K562 (cell line): Measurements from ENCODE around the gene USP44. TPM values are rescaled to one million over a fixed set of nuclear protein-coding genes. Genes with fewer than 3 reads are reported as not detected.

Experiments
- BRD9 ChIP-seq: fragments of 450-650 bp; IDR thresholded peaks from 2 replicates; pipeline ENCODE4 v1.6.1; 2018; ENCODE audit warnings: low read depth; ENCODE audit not compliant: partially characterized antibody
- BRF1 ChIP-seq: IDR thresholded peaks from 3 replicates; pipeline ENCODE4 v1.6.1; 2011; ENCODE audit warnings: borderline replicate concordance, mild to moderate bottlenecking; ENCODE audit not compliant: insufficient read length; ENCODE audit errors: extremely low read depth
- CC2D1A ChIP-seq: fragments of 450-650 bp; IDR thresholded peaks from 2 replicates; pipeline ENCODE4 v1.6.1; 2017; ENCODE audit warnings: mild to moderate bottlenecking
- CREBBP ChIP-seq: IDR thresholded peaks from one replicate; pipeline ENCODE4 v1.6.1; 2012; ENCODE audit warnings: low read depth, mild to moderate bottlenecking, control low read depth, inconsistent platforms, low read length
- EP300 ChIP-seq: IDR thresholded peaks from 2 replicates; pipeline ENCODE4 v1.6.1; 2012; ENCODE audit warnings: low read length, improper control_type of control experiment
- FOXJ3 ChIP-seq: sonication (generic); formaldehyde crosslinking; IDR thresholded peaks from 2 replicates; pipeline ENCODE4 v1.4.0; 2020; ENCODE audit warnings: mild to moderate bottlenecking, missing genetic modification reagents
- FOXK2 ChIP-seq, 2 experiments: fragments of 450-650 bp; IDR thresholded peaks in 1 of 2; conservative IDR thresholded peaks in 1 of 2; 2 replicates each; pipeline ENCODE4 v1.6.1; 2016; ENCODE audit warnings: low read depth in 2 of 2, mild to moderate bottlenecking in 1 of 2
- HMBOX1 ChIP-seq: sonication (generic); IDR thresholded peaks from 2 replicates; pipeline ENCODE4 v1.6.1; 2016
- HNRNPLL ChIP-seq: fragments of 200-400 bp; formaldehyde crosslinking; IDR thresholded peaks from 2 replicates; pipeline ENCODE4 v1.6.1; 2017; ENCODE audit warnings: low read length, low read depth, mild to moderate bottlenecking; ENCODE audit not compliant: poor library complexity, severe bottlenecking
- KDM1A ChIP-seq, 2 experiments: fragments of 450-650 bp; IDR thresholded peaks; 2 replicates each; pipeline ENCODE4 v1.6.1; 2016; ENCODE audit warnings: mild to moderate bottlenecking in 2 of 2
- KLF10 ChIP-seq: fragments of 250-450 bp; sonication (Bioruptor Pico); IDR thresholded peaks from 2 replicates; pipeline ENCODE4 v1.6.1; 2021; ENCODE audit warnings: matching md5 sums
- MAFG ChIP-seq: fragments of 450-650 bp; conservative IDR thresholded peaks from 2 replicates; pipeline ENCODE4 v1.6.1; 2016; ENCODE audit warnings: missing genetic modification characterization, missing compliant biosample characterization
- MCM2 ChIP-seq: fragments of 450-650 bp; IDR thresholded peaks from 2 replicates; pipeline ENCODE4 v1.6.1; 2017; ENCODE audit warnings: low read depth, mild to moderate bottlenecking
- MTA2 ChIP-seq: fragments of 450-650 bp; IDR thresholded peaks from 2 replicates; pipeline ENCODE4 v1.6.1; 2016; ENCODE audit warnings: low read depth
- MYNN ChIP-seq, 2 experiments: sonication (generic); formaldehyde crosslinking in 1 of 2; IDR thresholded peaks; 2 replicates each; pipeline versions ENCODE4 v1.5.0 to v1.6.1; 2016 to 2020; ENCODE audit warnings: antibody characterized with exemption in 1 of 2, missing genetic modification reagents in 1 of 2
- RFX1 ChIP-seq: fragments of 450-650 bp; IDR thresholded peaks from 2 replicates; pipeline ENCODE4 v1.6.1; 2016; ENCODE audit warnings: mild to moderate bottlenecking, moderate library complexity
- RUNX1 ChIP-seq: sonication (generic); IDR thresholded peaks from 2 replicates; pipeline ENCODE4 v1.6.1; 2016; ENCODE audit warnings: antibody characterized with exemption, low read depth
- SRSF1 ChIP-seq: fragments of 200-400 bp; formaldehyde crosslinking; IDR thresholded peaks from 2 replicates; pipeline ENCODE4 v1.6.1; 2017; ENCODE audit warnings: mild to moderate bottlenecking, low read depth, low read length, moderate library complexity
- TCF3 ChIP-seq: sonication (generic); formaldehyde crosslinking; IDR thresholded peaks from 2 replicates; pipeline ENCODE4 v1.4.0; 2020; ENCODE audit warnings: mild to moderate bottlenecking, missing genetic modification reagents
- ZBTB11 ChIP-seq, 3 experiments: fragments of 200-800 bp in 1 of 3; fragments of 250-450 bp in 1 of 3; fragments of 450-650 bp in 1 of 3; sonication (Bioruptor Pico) in 1 of 3; sonication (Bioruptor generic) in 1 of 3; formaldehyde crosslinking in 1 of 3; IDR thresholded peaks; 2 replicates each; pipeline versions ENCODE4 v1.6.1 to v1.8.0; 2016 to 2022; ENCODE audit warnings: mild to moderate bottlenecking in 2 of 3, missing genetic modification characterization in 2 of 3, missing compliant biosample characterization in 1 of 3, moderate library complexity in 1 of 3
- ZBTB9 ChIP-seq: fragments of 450-650 bp; formaldehyde crosslinking; IDR thresholded peaks from 2 replicates; pipeline ENCODE4 v1.4.0; 2020; ENCODE audit warnings: mild to moderate bottlenecking, moderate library complexity
- ZNF583 ChIP-seq: fragments of 250-450 bp; sonication (Bioruptor Pico); IDR thresholded peaks from 2 replicates; pipeline ENCODE4 v1.4.0; 2020
- ZNF639 ChIP-seq, 2 experiments: fragments of 200-800 bp in 1 of 2; sonication (Bioruptor generic) in 1 of 2; sonication (generic) in 1 of 2; formaldehyde crosslinking in 1 of 2; IDR thresholded peaks in 1 of 2; conservative IDR thresholded peaks in 1 of 2; 2 replicates each; pipeline versions ENCODE4 v1.5.0 to v1.6.1; 2016 to 2020; ENCODE audit warnings: missing compliant biosample characterization in 1 of 2, missing genetic modification characterization in 1 of 2, missing genetic modification reagents in 1 of 2
- polyA plus RNA-seq, 8 experiments: library from polyadenylated mRNA; depleted of rRNA in 4 of 8; stranded (reverse) in 5 of 8; unstranded in 3 of 8; fragments of >200 nt; fragmentation: Nextera tagmentation in 2 of 8; fragmentation: Illumina TruSeq in 1 of 8; extraction: Ambion mirVana in 2 of 8; extraction: Trizol in 1 of 8; gene quantifications; 2 replicates each; pipeline versions ENCODE4 v1.2.1 to v1.2.3, GENCODE V29; 2011 to 2014; ENCODE audit warnings: inconsistent platforms in 1 of 8, missing spikeins in 1 of 8
- total RNA-seq, 7 experiments: library from RNA; depleted of rRNA in 6 of 7; stranded (reverse); fragments of >200 nt in 6 of 7; fragmentation: Illumina TruSeq in 2 of 7; extraction: Trizol in 2 of 7; gene quantifications; 2 replicates each; pipeline versions ENCODE4 v1.2.1 to v1.2.3, GENCODE V29; 2011 to 2021; ENCODE audit warnings: low replicate concordance in 1 of 7

USP44 gene
- total and polyA plus RNA-seq, 9 of the 15 experiments (the other 6 are each of a cell fraction or from before 2014, with no cell fraction given), result 2.1 to 5.7 (median 2.8) TPM

- TF ChIP-seq ZBTB11 (CRISPR knock-in tag; IDR thresholded peaks at IDR 0.05) (no peak), MYNN (IDR thresholded peaks at IDR 0.05) (no peak), MYNN (CRISPR knock-in tag; IDR thresholded peaks at IDR 0.05) (no peak), HMBOX1 (peak; percentile 100), RUNX1 (no peak), BRD9 (peak; percentile 81), MAFG (tag) (no peak), EP300 (peak; percentile 88), HNRNPLL (no peak), KLF10 (no peak), FOXK2 (conservative IDR thresholded peaks at IDR 0.05 in 1 of 2, IDR thresholded peaks at IDR 0.05 in 1 of 2; ENCODE audit: low read depth in 2 of 2) (peak in 1 of 2 experiments; percentile 44; a peak in 1 of 4 replicates), ZNF639 (CRISPR knock-in tag; conservative IDR thresholded peaks at IDR 0.05 in 1 of 2, IDR thresholded peaks at IDR 0.05 in 1 of 2) (no peak), BRF1 (no peak), TCF3 (CRISPR knock-in tag) (peak; percentile 84), SRSF1 (no peak), FOXJ3 (CRISPR knock-in tag) (no peak), MCM2 (no peak), RFX1 (0 out of 2 replicates have a peak, but pooled peaks have one; percentile 12), CREBBP (no peak), ZNF583 (CRISPR knock-in tag) (no peak), KDM1A (IDR thresholded peaks at IDR 0.05) (peak; percentile 83 to 84), ZBTB9 (CRISPR knock-in tag) (peak; percentile 47; the same call in 1 of the 2 replicates), CC2D1A (peak; percentile 23; the same call in 1 of the 2 replicates), MTA2 (peak; percentile 85)
Observed at GRCh38 chr12:95516757-95517156, 34.5 kb downstream of the USP44 start (continued).
